Caco-2 (cell line): Measurements from ENCODE around the gene POLR1D. TPM values are rescaled to one million over a fixed set of nuclear protein-coding genes. Genes with fewer than 3 reads are reported as not detected.

ENCODE experiments used
- BruUV-seq: library from RNA; stranded (reverse); fragments of 400-500 nt; replicated peaks from 2 replicates; lab custom pipeline; 2021; lab: Mats Ljungman, UMichigan
- CTCF ChIA-PET: fragments of 300-600 bp; sonication (Branson Sonifier 250); formaldehyde crosslinking; loops from one replicate; lab custom pipeline; 2022; ENCODE audit warnings: antibody characterized with exemption; lab: Charles Lee
- POLR2A ChIA-PET: fragments of 300-600 bp; sonication (Branson Sonifier 250); formaldehyde crosslinking; loops from one replicate; lab custom pipeline; 2022; ENCODE audit warnings: antibody characterized with exemption; lab: Charles Lee
- DNase-seq, 2 experiments: peaks; one replicate each; pipeline versions ENCODE4 v3.0.0 to v3.0.0-alpha.2; 2020 to 2022
- H3K27me3 ChIP-seq: replicated peaks from 2 replicates; pipeline ENCODE4 v1.6.0; 2011; ENCODE audit warnings: low read length; ENCODE audit not compliant: control insufficient read depth, insufficient read depth
- H3K36me3 ChIP-seq: 2 replicates; pipeline ENCODE4 v1.5.1; 2011; ENCODE audit warnings: low read length; ENCODE audit not compliant: control insufficient read depth, insufficient read depth
- H3K4me1 ChIP-seq: fragments of 250-450 bp; sonication (Bioruptor Pico); 2 replicates; pipeline ENCODE4 v1.5.1; 2020; ENCODE audit warnings: mild to moderate bottlenecking
- H3K4me3 ChIP-seq: 2 replicates; pipeline ENCODE4 v1.5.1; 2011; ENCODE audit warnings: low read depth, mild to moderate bottlenecking, control low read depth, low read length
- H3K9me3 ChIP-seq: fragments of 250-450 bp; sonication (Bioruptor Pico); 2 replicates; pipeline ENCODE4 v1.5.1; 2020; ENCODE audit warnings: mild to moderate bottlenecking, moderate library complexity
- H3K27ac Mint-ChIP-seq: one replicate; pipeline ENCODE4 v1.8.0; 2022; ENCODE audit warnings: mixed read lengths; ENCODE audit not compliant: unreplicated experiment
- H3K27me3 Mint-ChIP-seq: one replicate; pipeline ENCODE4 v1.8.0; 2022; ENCODE audit warnings: mixed read lengths; ENCODE audit not compliant: insufficient read depth, unreplicated experiment
- H3K36me3 Mint-ChIP-seq: one replicate; pipeline ENCODE4 v1.8.0; 2022; ENCODE audit warnings: mild to moderate bottlenecking, mixed read lengths; ENCODE audit not compliant: insufficient read depth, unreplicated experiment
- H3K4me1 Mint-ChIP-seq: one replicate; pipeline ENCODE4 v1.8.0; 2022; ENCODE audit warnings: low read depth, mixed read lengths; ENCODE audit not compliant: unreplicated experiment
- H3K4me3 Mint-ChIP-seq: one replicate; pipeline ENCODE4 v1.8.0; 2022; ENCODE audit warnings: mild to moderate bottlenecking, moderate library complexity, mixed read lengths; ENCODE audit not compliant: unreplicated experiment
- H3K9me3 Mint-ChIP-seq: one replicate; pipeline ENCODE4 v1.8.0; 2022; ENCODE audit warnings: mixed read lengths; ENCODE audit not compliant: unreplicated experiment
- intact Hi-C: fragments of 100-400 bp; cut with micrococcal nuclease; formaldehyde crosslinking; loops from one replicate; pipeline ENCODE4 v1.10.0; 2022; ENCODE audit not compliant: unreplicated experiment
- total RNA-seq: library from RNA; stranded (reverse); gene quantifications from 2 replicates; pipeline ENCODE4 v1.2.3, GENCODE V29; 2022
- TF ChIP-seq, protein P1 (sequence below), 2 experiments: fragments of 200-600 bp in 1 of 2; IDR thresholded peaks; 1 replicate in 1 of 2; 2 replicates in 1 of 2; pipeline versions ENCODE4 v1.5.1 to v1.8.0; 2011 to 2022; ENCODE audit warnings: antibody characterized with exemption in 1 of 2, control low read depth in 1 of 2, inconsistent platforms in 1 of 2, low read depth in 1 of 2, low read length in 1 of 2, mild to moderate bottlenecking in 1 of 2, moderate library complexity in 1 of 2; ENCODE audit not compliant: insufficient read depth in 1 of 2, severe bottlenecking in 1 of 2, unreplicated experiment in 1 of 2

Gene POLR1D
- total RNA-seq, 1 experiment from 2014 or later, result 201 TPM

DNA sequence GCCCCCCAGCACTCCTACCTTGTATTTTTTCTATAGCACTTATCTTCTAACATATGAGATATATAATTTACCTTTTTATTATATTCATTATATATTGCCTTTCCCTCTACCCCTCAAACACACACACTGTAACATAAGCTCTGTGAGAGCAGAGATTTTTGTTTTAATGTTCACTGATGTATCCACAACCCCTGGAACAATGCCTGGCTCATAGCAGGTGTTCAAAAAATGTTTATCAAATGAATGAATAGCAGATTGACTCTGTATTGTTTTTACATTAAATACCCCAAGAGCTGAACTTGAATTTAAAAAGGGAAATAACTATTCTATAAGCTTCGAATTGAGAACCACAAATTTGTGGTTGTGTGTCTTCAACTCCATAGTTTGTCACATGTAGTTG is 11.0 kb downstream of the POLR1D start:
- Histone ChIP-seq H3K9me3 (no peaks in the 10 kb centered on the region), H3K27me3 (no peaks in the 10 kb centered on the region), H3K36me3 (no peaks in the 10 kb centered on the region), H3K4me1 (no peaks in the 10 kb centered on the region), H3K4me3 (no peak overlapping the region)
- intact Hi-C loops, result no loop called here
- POLR2A ChIA-PET, result no interaction called here
- Mint-ChIP-seq H3K9me3 (no peaks in the 10 kb centered on the region), H3K27me3 (no peaks in the 10 kb centered on the region), H3K36me3 (peaks cover 7% of the 10 kb centered on the region), H3K4me3 (no peak overlapping the region), H3K4me1 (peaks cover 5% of the 10 kb centered on the region), H3K27ac (no peak overlapping the region)
- TF ChIP-seq, protein P1, sequence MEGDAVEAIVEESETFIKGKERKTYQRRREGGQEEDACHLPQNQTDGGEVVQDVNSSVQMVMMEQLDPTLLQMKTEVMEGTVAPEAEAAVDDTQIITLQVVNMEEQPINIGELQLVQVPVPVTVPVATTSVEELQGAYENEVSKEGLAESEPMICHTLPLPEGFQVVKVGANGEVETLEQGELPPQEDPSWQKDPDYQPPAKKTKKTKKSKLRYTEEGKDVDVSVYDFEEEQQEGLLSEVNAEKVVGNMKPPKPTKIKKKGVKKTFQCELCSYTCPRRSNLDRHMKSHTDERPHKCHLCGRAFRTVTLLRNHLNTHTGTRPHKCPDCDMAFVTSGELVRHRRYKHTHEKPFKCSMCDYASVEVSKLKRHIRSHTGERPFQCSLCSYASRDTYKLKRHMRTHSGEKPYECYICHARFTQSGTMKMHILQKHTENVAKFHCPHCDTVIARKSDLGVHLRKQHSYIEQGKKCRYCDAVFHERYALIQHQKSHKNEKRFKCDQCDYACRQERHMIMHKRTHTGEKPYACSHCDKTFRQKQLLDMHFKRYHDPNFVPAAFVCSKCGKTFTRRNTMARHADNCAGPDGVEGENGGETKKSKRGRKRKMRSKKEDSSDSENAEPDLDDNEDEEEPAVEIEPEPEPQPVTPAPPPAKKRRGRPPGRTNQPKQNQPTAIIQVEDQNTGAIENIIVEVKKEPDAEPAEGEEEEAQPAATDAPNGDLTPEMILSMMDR (IDR thresholded peaks at IDR 0.05; ENCODE audit: insufficient read depth in 1 of 2, low read depth in 1 of 2, low read length in 1 of 2, severe bottlenecking in 1 of 2, unreplicated experiment in 1 of 2), result no peak
- no TSS peak for BruUV-seq
- DNase-seq, result no peak
- CTCF ChIA-PET, result no interaction called here

DNA sequence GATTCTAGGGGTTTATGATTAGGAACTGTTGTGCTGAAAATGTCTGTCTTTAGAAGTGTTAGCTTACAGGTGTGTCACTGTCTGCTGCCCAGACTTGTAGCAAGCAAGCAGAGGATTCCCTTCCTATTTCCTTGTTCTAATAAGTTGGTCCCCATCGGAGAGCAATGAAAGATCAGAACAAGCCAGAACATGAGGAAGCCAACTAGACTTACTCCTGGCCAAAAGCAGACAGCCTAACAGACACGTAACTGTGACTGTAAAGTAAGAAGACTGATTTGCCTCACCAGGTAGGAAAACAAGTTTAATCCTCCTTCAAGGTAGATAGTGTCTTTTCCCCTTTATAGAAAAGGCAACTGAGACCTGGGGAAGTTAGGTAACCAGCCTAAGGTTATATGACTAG is 12.5 kb downstream of the POLR1D start:
- DNase-seq, result no peak
- ChIA-PET CTCF (no interaction called here), POLR2A (no interaction called here)
- Mint-ChIP-seq H3K27ac (no peak overlapping the region), H3K4me1 (no peaks in the 10 kb centered on the region), H3K9me3 (no peaks in the 10 kb centered on the region), H3K27me3 (no peaks in the 10 kb centered on the region), H3K36me3 (no peaks in the 10 kb centered on the region), H3K4me3 (no peak overlapping the region)
- Histone ChIP-seq H3K4me1 (no peaks in the 10 kb centered on the region), H3K4me3 (no peak overlapping the region), H3K36me3 (no peaks in the 10 kb centered on the region), H3K9me3 (no peaks in the 10 kb centered on the region), H3K27me3 (no peaks in the 10 kb centered on the region)
- intact Hi-C loops, result no loop called here
- TF ChIP-seq, protein P1 (IDR thresholded peaks at IDR 0.05; ENCODE audit: insufficient read depth in 1 of 2, low read depth in 1 of 2, low read length in 1 of 2, severe bottlenecking in 1 of 2, unreplicated experiment in 1 of 2), result no peak
- BruUV-seq, result no TSS peak

DNA sequence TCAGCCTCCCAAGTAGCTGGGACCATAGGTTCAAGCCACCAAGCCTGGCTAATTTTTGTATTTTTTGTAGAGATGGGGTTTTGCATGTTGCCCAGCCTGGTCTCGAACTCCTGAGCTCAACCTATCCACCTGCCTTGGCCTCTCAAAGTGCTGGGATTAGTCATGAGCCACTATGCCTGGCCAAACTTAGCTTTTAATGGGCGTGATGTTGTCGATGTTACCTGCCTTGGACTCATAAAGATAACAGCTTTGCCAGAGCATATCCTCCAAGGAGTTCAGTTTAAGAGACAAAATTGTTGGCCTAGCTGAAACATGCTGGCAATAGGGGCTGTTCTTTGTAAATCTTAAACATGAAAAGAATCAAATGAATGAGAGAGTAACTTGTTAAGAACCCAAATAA is 13.1 kb downstream of the POLR1D start:
- POLR2A ChIA-PET, result no interaction called here

More for the DNA sequence above, 13.1 kb downstream of the POLR1D start:
- TF ChIP-seq, protein P1 (IDR thresholded peaks at IDR 0.05; ENCODE audit: insufficient read depth in 1 of 2, low read depth in 1 of 2, low read length in 1 of 2, severe bottlenecking in 1 of 2, unreplicated experiment in 1 of 2), result no peak
- no peak for DNase-seq
- Histone ChIP-seq H3K4me1 (no peaks in the 10 kb centered on the region), H3K9me3 (no peaks in the 10 kb centered on the region), H3K36me3 (no peaks in the 10 kb centered on the region), H3K27me3 (no peaks in the 10 kb centered on the region), H3K4me3 (no peak overlapping the region)
- H3K36me3 Mint-ChIP-seq, result no peaks in the 10 kb centered on the region
- intact Hi-C loops, result no loop called here
- no peak overlapping the region for H3K27ac Mint-ChIP-seq
- H3K4me1 Mint-ChIP-seq, result no peaks in the 10 kb centered on the region
- H3K27me3 Mint-ChIP-seq, result no peaks in the 10 kb centered on the region
- BruUV-seq, result no TSS peak
- no peak overlapping the region for H3K4me3 Mint-ChIP-seq
- no peaks in the 10 kb centered on the region for H3K9me3 Mint-ChIP-seq
- CTCF ChIA-PET, result no interaction called here
